GM10847 (cell line): ENCODE results near the gene PTPRN2.

Source experiments
- POLR2A ChIP-seq: IDR thresholded peaks from 2 replicates; pipeline ENCODE4 v1.6.1; 2011; ENCODE audit not compliant: insufficient read length; ENCODE audit errors: extremely low read depth

Gene PTPRN2

GRCh38 chr7:158444501-158445420, 142.9 kb downstream of the PTPRN2 start:
- TF ChIP-seq POLR2A, result no peak

DNA sequence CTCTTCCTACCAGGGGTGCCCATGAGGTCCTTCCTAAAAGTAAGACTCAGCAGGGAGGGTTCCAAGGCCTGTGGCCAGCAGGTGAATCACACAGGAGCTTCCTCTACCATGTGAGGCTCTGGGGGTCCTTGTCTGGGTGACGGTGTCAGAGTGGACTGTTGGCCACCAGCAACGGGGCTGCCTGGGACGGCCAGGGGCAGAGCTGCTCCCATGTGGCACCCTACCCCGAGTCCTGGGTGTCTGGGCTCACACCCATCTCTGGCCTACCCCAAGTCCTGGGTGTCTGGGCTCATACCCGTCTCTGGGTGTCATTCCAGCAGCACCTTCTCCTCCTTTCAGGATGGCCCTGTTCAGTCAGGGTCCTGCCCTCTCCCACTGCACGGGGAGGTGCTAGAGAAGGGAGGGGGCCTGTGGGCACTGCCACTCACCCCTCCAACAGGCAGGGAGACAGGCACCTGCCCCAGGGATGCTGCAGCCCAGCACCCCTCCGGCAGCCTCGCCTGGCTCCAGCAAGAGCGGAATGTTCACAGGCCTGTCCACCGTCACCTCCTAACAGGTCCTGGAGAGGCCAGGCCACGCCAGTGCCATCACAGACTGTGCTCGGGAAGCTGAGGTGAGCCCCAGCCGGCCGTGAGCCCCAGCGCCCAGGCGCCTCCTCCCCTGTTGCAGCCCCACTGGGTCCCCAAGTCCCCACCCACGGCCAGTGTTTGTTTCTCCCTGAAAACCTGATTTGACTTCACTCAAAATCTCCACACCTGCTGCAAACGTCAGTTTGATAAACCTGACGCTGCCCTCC, 143.7 kb downstream of the PTPRN2 start:
- TF ChIP-seq POLR2A, result no peak

GRCh38 chr7:158443014-158443687, 144.5 kb downstream of the PTPRN2 start:
- no peak for TF ChIP-seq POLR2A

DNA sequence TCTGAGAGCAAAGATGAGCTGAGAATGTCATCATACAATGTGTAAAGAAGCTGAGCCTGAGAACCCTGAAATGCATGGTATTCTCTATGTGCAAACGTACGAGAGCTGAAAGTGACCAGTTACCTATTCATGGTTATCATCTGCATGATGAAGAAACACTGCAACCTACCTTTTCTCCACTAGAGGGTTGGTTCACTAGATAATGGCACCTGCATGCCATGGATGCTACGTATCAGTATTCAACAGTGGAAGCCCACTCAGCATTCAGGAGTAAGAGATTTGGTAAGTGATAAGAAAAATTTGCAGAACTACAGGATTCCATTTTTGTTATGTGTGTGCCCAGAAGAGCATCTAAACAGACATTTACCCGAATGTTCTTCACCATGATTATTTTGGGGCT, 145.4 kb downstream of the PTPRN2 start:
- TF ChIP-seq POLR2A, result no peak

GRCh38 chr7:158439035-158439434, 148.6 kb downstream of the PTPRN2 start:
- no peak for TF ChIP-seq POLR2A

DNA sequence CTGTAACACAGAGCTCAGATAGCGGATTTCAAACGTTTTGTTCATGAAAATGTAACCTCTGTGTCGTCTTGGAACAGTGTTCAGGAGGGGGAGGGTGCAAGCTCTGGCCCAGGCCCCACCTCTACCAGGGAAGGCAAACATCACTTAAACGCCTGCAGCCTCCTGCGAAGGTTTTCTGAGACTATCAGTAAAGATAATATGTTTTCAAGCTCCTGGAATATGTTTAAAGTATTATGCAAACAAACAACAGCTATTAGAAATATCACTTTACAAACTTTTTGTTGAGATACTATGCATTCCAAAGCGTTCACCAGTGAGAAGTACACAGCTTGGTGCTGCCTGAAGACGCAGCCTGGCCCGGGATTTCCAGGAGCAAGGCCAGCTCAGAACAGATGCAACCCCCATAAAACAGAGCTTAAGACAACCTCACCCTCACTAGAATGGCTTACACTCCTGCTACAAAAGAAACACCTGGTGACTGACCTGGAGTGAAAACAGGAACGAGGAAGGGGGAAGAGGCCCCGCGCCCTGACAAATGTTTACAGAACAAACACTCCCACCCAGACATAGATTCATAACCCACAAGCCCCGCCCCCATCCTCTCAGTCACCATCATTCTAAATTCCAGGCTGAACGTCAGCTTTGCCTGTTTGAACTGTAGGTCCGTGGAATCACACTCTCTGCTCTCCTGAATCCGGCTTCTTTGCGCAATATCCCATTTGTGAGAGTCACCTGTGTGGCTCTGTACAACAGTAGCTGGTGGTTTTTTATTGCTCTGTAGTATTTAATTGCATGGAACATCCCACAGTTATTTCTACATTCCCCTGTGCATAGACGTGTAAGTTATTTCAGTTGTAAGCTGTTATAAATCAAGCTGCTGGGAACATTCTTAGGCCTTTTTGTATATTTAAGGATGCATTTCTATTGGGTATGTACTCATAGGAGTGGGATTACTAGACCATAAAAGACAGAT, 155.0 kb downstream of the PTPRN2 start:
- no peak for TF ChIP-seq POLR2A

DNA sequence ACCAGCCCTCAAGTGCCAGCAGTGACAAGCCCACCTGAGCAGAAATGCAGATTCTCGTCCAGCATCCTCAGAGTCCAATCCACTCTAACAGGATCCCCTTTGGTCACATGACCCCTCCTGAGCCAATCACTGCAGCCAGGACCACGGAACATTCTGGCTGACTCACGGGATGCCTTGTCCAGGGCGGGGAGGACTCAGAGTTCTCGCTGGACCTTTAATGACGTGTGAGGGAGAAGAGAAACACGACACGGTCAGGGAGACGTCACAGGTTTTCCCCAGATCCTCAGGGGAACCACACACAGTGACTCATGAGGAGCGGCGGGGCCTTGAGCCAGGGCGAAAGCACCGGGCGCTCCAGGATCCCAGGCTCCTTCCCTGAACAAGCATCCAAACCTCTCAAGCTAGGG, 155.7 kb downstream of the PTPRN2 start:
- no peak for TF ChIP-seq POLR2A

DNA sequence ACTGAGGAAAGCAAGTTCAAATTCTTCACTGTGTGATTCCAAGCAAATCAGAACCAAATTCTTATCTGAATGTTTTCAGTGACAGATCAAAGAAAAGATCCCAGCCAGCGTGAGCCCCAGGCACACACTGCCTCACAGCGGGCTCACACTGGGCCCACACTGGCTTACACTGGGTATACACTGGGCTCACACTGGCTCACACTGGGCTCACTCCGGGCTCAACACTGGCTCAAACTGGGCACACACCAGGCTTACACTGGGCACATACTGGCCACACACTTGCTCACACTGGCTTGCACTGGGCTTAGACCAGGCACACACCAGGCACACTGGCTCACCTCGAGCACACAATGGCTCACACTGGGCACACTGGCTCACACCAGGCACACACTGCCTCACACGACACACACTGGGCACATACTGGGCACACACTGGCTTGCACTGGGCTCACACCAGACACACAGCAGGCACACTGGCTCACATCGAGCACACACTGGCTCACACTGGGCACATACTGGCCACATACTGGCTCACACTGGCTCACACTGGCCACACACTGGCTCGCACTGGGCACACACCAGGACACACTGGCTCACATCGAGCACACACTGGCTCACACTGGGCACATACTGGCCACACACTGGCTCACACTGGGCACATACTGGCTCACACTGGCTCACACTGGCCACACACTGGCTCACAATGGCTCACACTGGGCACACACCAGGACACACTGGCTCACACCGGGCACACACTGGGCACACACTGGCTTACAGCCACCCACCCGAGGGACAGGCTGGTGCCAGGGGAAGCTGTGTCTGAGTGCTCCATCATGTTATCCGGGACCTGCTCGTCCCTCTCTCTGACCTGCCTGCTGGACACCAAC, 156.3 kb downstream of the PTPRN2 start:
- no peak for TF ChIP-seq POLR2A

GRCh38 chr7:158430308-158431034, 157.2 kb downstream of the PTPRN2 start:
- no peak for TF ChIP-seq POLR2A

- TF ChIP-seq POLR2A, result no peak
Observed at GRCh38 chr7:158428837-158429753, 158.5 kb downstream of the PTPRN2 start.

DNA sequence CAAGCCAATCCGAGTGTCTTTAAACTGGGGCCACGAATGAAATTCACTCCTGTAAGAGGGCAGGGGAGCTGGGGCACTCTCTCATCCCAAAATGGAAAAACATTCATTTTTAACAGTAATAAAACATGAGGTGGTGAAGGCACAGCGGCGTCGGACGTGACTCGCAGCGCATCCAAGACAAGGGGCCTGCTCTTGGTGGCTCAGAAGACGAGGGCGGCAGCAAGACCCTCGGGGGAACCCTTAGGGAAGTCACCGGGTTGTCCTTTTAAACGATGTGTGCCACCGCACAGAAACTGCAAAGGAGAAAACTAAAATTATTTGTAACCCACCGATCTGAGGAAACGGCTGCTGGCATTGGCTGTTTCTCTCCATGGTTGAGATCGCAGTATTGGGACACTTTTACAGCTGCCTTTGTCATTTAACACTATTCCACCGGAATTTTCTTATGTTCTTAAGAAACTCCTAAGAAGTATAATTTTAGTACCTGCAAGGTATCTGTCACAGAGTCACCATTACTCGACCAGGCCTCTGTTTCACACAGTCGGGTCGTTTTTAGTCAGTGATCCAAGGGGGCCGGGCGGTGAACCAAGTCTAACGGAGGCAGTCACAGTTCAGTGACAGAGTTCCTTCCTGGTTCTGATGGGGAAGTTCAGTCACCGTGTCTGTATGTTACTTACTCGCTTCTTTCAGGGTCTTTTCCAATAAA, 159.3 kb downstream of the PTPRN2 start:
- TF ChIP-seq POLR2A, result no peak
